Endothelial cell of umbilical vein (primary cell): ENCODE data around the gene KCNJ2. TPM values are rescaled to one million over a fixed set of nuclear protein-coding genes. Genes with fewer than 3 reads are reported as not detected.

Experiments
- BruUV-seq: library from RNA; stranded (reverse); fragments of 400-500 nt; replicated peaks from 2 replicates; lab custom pipeline; 2021; lab: Mats Ljungman, UMichigan
- CTCF ChIA-PET: fragments of 300-600, 350-600 bp; sonication (Branson Sonifier 250); formaldehyde crosslinking; loops from one replicate; lab custom pipeline; 2021; ENCODE audit warnings: antibody characterized with exemption, inconsistent platforms; lab: Charles Lee
- POLR2A ChIA-PET: fragments of 300-600, 350-600 bp; sonication (Branson Sonifier 250); formaldehyde crosslinking; loops from one replicate; lab custom pipeline; 2021; ENCODE audit warnings: antibody characterized with exemption, inconsistent platforms; lab: Charles Lee
- DNase-seq: peaks from one replicate; pipeline ENCODE4 v3.0.0-alpha.2; 2011; ENCODE audit warnings: low read depth, low spot score
- FAIRE-seq: peaks from 2 replicates; lab custom pipeline; 2011; peaks lifted over from hg19 to GRCh38; lab: Jason Lieb, UNC
- H2AFZ ChIP-seq: 2 replicates; pipeline ENCODE4 v1.6.0; 2012; ENCODE audit warnings: low read depth, low read length, control low read depth, inconsistent platforms
- H3K27ac ChIP-seq: 2 replicates; pipeline ENCODE4 v1.5.1; 2011; ENCODE audit warnings: low read depth, mild to moderate bottlenecking, control low read depth, low read length, moderate library complexity; ENCODE audit not compliant: insufficient read depth
- H3K27me3 ChIP-seq, 2 experiments: 2 replicates each; pipeline versions ENCODE4 v1.6.0 to v1.6.1; 2011; ENCODE audit warnings: low read length in 2 of 2, mixed read lengths in 1 of 2; ENCODE audit not compliant: control insufficient read depth in 2 of 2, insufficient read depth in 2 of 2
- H3K36me3 ChIP-seq, 2 experiments: 2 replicates in 1 of 2; 3 replicates in 1 of 2; pipeline ENCODE4 v1.5.1; 2011; ENCODE audit warnings: low read length in 2 of 2, mild to moderate bottlenecking in 1 of 2, moderate library complexity in 1 of 2; ENCODE audit not compliant: control insufficient read depth in 2 of 2, insufficient read depth in 2 of 2; ENCODE audit errors: extremely low read depth in 1 of 2
- H3K4me1 ChIP-seq: 3 replicates; pipeline ENCODE4 v1.5.1; 2011; ENCODE audit warnings: mild to moderate bottlenecking, low read length; ENCODE audit not compliant: control insufficient read depth, insufficient read depth; ENCODE audit errors: extremely low read depth
- H3K4me2 ChIP-seq: 2 replicates; pipeline ENCODE4 v1.6.1; 2011; ENCODE audit warnings: low read length, control low read depth, mixed read lengths; ENCODE audit not compliant: insufficient read depth
- H3K4me3 ChIP-seq, 3 experiments: fragments of 200-600 bp in 1 of 3; sonication (generic), shearing (Covaris generic) in 1 of 3; replicated peaks in 1 of 3; 2 replicates each; pipeline ENCODE4 v1.5.1; 2011 to 2016; ENCODE audit warnings: control low read depth in 3 of 3, low read length in 3 of 3, mild to moderate bottlenecking in 2 of 3, inconsistent platforms in 1 of 3, low read depth in 1 of 3, moderate library complexity in 1 of 3; ENCODE audit not compliant: insufficient read depth in 1 of 3
- H3K79me2 ChIP-seq: 2 replicates; pipeline ENCODE4 v1.6.0; 2012; ENCODE audit warnings: low read length, inconsistent platforms; ENCODE audit not compliant: control insufficient read depth, insufficient read depth
- H3K9ac ChIP-seq: replicated peaks from 2 replicates; pipeline ENCODE3; 2011; ENCODE audit warnings: low read length, control low read depth; ENCODE audit not compliant: insufficient read depth; ENCODE audit errors: extremely low read depth
- H3K9me1 ChIP-seq: replicated peaks from 3 replicates; pipeline ENCODE4 v1.6.0; 2011; ENCODE audit warnings: mild to moderate bottlenecking, low read length; ENCODE audit not compliant: control insufficient read depth, insufficient read depth; ENCODE audit errors: extremely low read depth
- H3K9me3 ChIP-seq: replicated peaks from 2 replicates; pipeline ENCODE4 v1.5.1; 2012; ENCODE audit warnings: low read length, inconsistent platforms; ENCODE audit not compliant: control insufficient read depth, insufficient read depth
- H4K20me1 ChIP-seq: replicated peaks from 2 replicates; pipeline ENCODE3; 2011; ENCODE audit warnings: mild to moderate bottlenecking, low read length; ENCODE audit not compliant: control insufficient read depth, insufficient read depth; ENCODE audit errors: extremely low read depth
- CTCF ChIP-seq, 2 donors: IDR thresholded peaks; 1 replicate in 1 of 2; 2 replicates in 1 of 2; pipeline ENCODE4 v1.5.1; 2011; ENCODE audit warnings: low read length in 2 of 2, mild to moderate bottlenecking in 2 of 2, moderate library complexity in 2 of 2, control low read depth in 1 of 2, inconsistent platforms in 1 of 2, low read depth in 1 of 2; ENCODE audit not compliant: insufficient read depth in 1 of 2; ENCODE audit errors: extremely low read depth in 1 of 2
- EZH2 ChIP-seq: IDR thresholded peaks from 2 replicates; pipeline ENCODE4 v1.6.1; 2012; ENCODE audit warnings: borderline replicate concordance, low read depth, mild to moderate bottlenecking, moderate library complexity, low read length, inconsistent platforms; ENCODE audit not compliant: severe bottlenecking
- GATA2 ChIP-seq: IDR thresholded peaks from 2 replicates; pipeline ENCODE4 v1.7.0; 2011; ENCODE audit warnings: low read depth, mild to moderate bottlenecking, moderate library complexity, mixed read lengths, low read length; ENCODE audit not compliant: insufficient read length, insufficient read depth
- MYC ChIP-seq: IDR thresholded peaks from one replicate; pipeline ENCODE4 v1.6.1; 2011; ENCODE audit warnings: mild to moderate bottlenecking, low read depth, low read length
- POLR2A ChIP-seq: IDR thresholded peaks from 2 replicates; pipeline ENCODE4 v1.6.1; 2012; ENCODE audit warnings: low read depth, mild to moderate bottlenecking, control low read depth, low read length
- POLR2AphosphoS5 ChIP-seq: IDR thresholded peaks from 2 replicates; pipeline ENCODE4 v1.6.1; 2012; ENCODE audit warnings: low read depth, mild to moderate bottlenecking, control low read depth, low read length, moderate library complexity; ENCODE audit not compliant: insufficient read depth
- dilution Hi-C: fragments of 300-500 bp; cut with MboI; formaldehyde crosslinking; loops from one replicate; pipeline ENCODE4 v1.15.0; 2019; ENCODE audit warnings: low sequenced_read_pairs; ENCODE audit not compliant: extremely low pct_ligation_motif_present
- intact Hi-C: fragments of 100-400 bp; cut with micrococcal nuclease; formaldehyde crosslinking; loops from one replicate; pipeline ENCODE4 v1.10.0; 2022
- polyA plus RNA-seq, 4 experiments: library from polyadenylated mRNA; depleted of rRNA in 3 of 4; stranded (reverse) in 3 of 4; unstranded in 1 of 4; fragments of >200 nt; gene quantifications; 2 replicates each; pipeline versions ENCODE4 v1.2.1 to v1.2.3, GENCODE V29; 2011 to 2012; ENCODE audit warnings: missing spikeins in 1 of 4
- total RNA-seq: library from RNA; stranded (reverse); gene quantifications from 2 replicates; pipeline ENCODE4 v1.2.3, GENCODE V29; 2021

The KCNJ2 gene
- total and polyA plus RNA-seq, 2 donors (not counting 3 experiments of a cell fraction or from before 2014, with no cell fraction given): 8.3 to 11.5 TPM

GRCh38 chr17:70165383-70165782 is 3.9 kb upstream of the KCNJ2 start:
- DNase-seq (no peak), FAIRE-seq (no peak)
- no peaks in the 10 kb centered on the region for H3K27me3 ChIP-seq
- no peak overlapping the region for H3K4me3 ChIP-seq
- H3K9ac ChIP-seq: no peak overlapping the region
- POLR2A ChIA-PET: no interaction called here
- peaks cover 10% of the 10 kb centered on the region for H3K79me2 ChIP-seq
- no peaks in the 10 kb centered on the region for H3K36me3 ChIP-seq
- no peak for TF ChIP-seq EZH2
- no peak for TF ChIP-seq POLR2AphosphoS5
- TF ChIP-seq GATA2: no peak
- TF ChIP-seq MYC: no peak
- no peak for TF ChIP-seq POLR2A
- no peak for TF ChIP-seq CTCF (IDR thresholded peaks at IDR 0.05; ENCODE audit: extremely low read depth in 1 of 2, insufficient read depth in 1 of 2, low read depth in 1 of 2, low read length in 2 of 2)
- peaks cover 36% of the 10 kb centered on the region for H3K4me1 ChIP-seq
- dilution Hi-C loops (no loop called here), intact Hi-C loops (loop anchor here (5.0 kb wide), 3 partner anchors 387 to 748 kb away; no protein-coding TSS in a partner anchor)
- CTCF ChIA-PET: interaction anchor here (0.8 to 3.6 kb wide), 7 partner anchors 13 to 639 kb away, joined by 3 to 33 read pairs (median 4); no protein-coding TSS in a partner anchor
- no peaks in the 10 kb centered on the region for H3K9me1 ChIP-seq
- H3K4me2 ChIP-seq: no peak overlapping the region
- H3K27ac ChIP-seq: no peak overlapping the region
- no peaks in the 10 kb centered on the region for H4K20me1 ChIP-seq
- no peak overlapping the region for H2AFZ ChIP-seq
- H3K9me3 ChIP-seq: no peaks in the 10 kb centered on the region
- BruUV-seq: no TSS peak
